GM19238 (cell line): Measurements from ENCODE around the gene CHID1.

Experiments used
- DNase-seq: peaks from one replicate; pipeline ENCODE4 v3.0.0; 2011; ENCODE audit warnings: low spot score; ENCODE audit not compliant: insufficient read length

Gene CHID1

GRCh38 chr11:888310-889212 lies 22.0 kb downstream of the CHID1 start:
- no peak for DNase-seq

- no peak for DNase-seq
These were observed 23.0 kb downstream of the CHID1 start for GRCh38 chr11:887589-887988.

- DNase-seq = no peak
These were observed 24.0 kb downstream of the CHID1 start for GRCh38 chr11:886568-886967.

- no peak for DNase-seq
These were observed 26.0 kb downstream of the CHID1 start for GRCh38 chr11:884578-885070.

GRCh38 chr11:883527-883926 lies 27.1 kb downstream of the CHID1 start:
- no peak for DNase-seq

GRCh38 chr11:882596-882995 lies 28.0 kb downstream of the CHID1 start:
- no peak for DNase-seq

- DNase-seq = no peak
These were observed 30.2 kb downstream of the CHID1 start for GRCh38 chr11:880447-880846.

- DNase-seq = no peak
These were observed 33.0 kb downstream of the CHID1 start for GRCh38 chr11:877565-877964.

- no peak for DNase-seq
These were observed 34.1 kb downstream of the CHID1 start for GRCh38 chr11:876545-876944.

- no peak for DNase-seq
These were observed 34.8 kb downstream of the CHID1 start for GRCh38 chr11:875769-876301.

- no peak for DNase-seq
These were observed 35.4 kb downstream of the CHID1 start for GRCh38 chr11:875203-875602.

- DNase-seq = no peak
These were observed 36.9 kb downstream of the CHID1 start for GRCh38 chr11:873706-874105.

- DNase-seq = no peak
These were observed 37.8 kb downstream of the CHID1 start for GRCh38 chr11:872799-873198.

- no peak for DNase-seq
These were observed 39.1 kb downstream of the CHID1 start for GRCh38 chr11:871472-871871.

- no peak for DNase-seq
These were observed 40.2 kb downstream of the CHID1 start for GRCh38 chr11:870418-870817.

GRCh38 chr11:870127-870413 lies 40.5 kb downstream of the CHID1 start:
- DNase-seq = no peak

GRCh38 chr11:869399-870126 lies 41.0 kb downstream of the CHID1 start:
- no peak for DNase-seq

- no peak for DNase-seq
These were observed 41.8 kb downstream of the CHID1 start for GRCh38 chr11:868802-869201.

- no peak for DNase-seq
These were observed 42.2 kb downstream of the CHID1 start for GRCh38 chr11:868394-868793.

- no peak for DNase-seq
These were observed 42.7 kb downstream of the CHID1 start for GRCh38 chr11:867856-868358.

- no peak for DNase-seq
These were observed 44.1 kb downstream of the CHID1 start for GRCh38 chr11:866481-866880.
